GM21529 (cell line): Measurements from ENCODE around the gene SORCS2.

Experiments used
- ATAC-seq: cut with Tn5 transposase; IDR thresholded peaks from one replicate; pipeline ENCODE4 v1.9.1; 2021; ENCODE audit not compliant: unreplicated experiment

Gene SORCS2

DNA sequence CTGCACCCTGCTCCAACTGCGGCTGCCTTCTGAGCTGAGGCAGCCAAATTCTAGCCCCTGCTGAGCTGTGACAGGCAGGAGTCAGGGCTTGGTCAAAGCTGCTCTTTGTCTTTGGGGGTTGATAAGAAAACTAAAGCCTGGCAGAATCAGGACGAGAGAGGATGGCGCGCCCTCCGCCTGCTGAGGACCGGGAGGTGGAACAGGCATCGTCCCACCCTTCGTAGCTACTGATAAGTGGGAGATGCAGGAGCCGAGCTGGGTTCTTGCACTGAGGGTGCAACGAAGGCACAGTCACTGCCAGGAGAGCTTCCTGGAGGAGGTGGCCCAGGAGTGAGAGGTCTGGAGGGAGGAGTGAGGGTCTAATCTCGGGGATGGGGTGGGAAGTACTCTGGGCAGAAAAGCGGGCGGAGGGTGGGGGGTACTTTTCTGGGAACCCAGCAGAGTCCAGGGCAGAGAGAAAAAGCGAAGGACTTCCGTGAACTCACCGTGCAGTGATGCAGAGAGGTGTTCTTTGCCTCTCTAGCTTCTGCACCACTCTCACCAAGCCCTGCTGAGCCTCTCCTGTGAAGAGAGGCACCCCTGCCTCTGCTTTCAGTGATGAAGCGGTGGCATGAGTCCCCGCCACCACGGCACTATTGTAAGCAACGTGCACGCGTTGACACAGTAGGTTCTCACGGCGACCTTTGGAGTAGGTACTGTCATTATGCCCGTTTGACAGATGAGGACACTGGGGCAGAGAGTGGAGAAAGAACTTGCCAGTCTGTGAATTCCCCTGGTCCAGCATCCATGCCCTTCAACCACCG lies 107.8 kb downstream of the SORCS2 start:
- ATAC-seq: no peak

DNA sequence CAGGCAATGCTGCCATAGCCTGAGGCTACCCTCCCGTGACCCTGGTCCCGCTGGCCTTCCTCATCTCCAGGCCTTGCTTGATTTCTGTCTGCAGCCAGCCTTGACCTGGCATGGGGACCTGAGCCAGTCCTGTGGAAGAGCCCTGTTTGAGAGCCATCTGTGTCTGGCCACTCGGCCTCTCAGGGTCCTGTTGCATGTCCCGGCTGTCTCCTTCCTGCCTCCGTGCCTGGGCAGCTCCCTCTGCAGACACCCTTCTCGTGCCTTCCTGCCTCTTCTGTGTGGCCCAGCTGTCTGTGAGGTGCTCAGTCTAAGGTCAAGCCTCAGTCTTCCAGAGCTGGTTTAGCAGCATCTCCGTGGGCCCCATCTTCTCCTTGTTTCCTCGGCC lies 108.4 kb downstream of the SORCS2 start:
- ATAC-seq: no peak

DNA sequence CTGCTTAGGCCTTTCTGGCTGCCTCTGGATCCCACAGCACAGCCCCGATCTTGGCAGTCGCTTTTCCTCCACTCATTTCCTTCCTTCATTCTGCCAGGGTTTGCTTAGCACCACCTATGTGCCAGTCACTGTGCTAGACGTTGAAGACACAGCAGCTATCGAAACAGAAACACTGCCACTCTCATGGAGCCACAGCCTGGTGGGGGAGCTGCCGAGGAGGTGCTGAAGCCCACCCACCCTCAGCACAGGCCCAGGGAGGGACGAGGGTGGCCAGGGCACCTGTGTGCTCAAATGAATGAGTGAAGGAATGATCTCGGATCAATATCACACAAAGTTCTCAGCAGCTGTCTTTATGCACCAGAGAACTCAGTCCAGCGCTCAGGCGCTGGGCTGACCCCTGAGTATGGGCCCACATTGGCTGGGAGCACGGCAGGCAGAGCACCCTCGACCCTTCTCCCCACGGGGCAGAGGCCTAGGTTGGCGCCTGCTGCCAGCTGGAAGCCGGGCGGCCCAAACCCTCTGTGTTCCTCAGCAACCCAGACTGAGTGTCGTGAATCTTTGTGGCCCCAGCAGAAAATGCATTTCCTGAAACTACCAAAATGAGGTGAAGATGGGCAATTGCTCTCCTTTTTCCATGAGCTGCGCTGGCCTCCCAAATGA lies 108.9 kb downstream of the SORCS2 start:
- no peak for ATAC-seq

DNA sequence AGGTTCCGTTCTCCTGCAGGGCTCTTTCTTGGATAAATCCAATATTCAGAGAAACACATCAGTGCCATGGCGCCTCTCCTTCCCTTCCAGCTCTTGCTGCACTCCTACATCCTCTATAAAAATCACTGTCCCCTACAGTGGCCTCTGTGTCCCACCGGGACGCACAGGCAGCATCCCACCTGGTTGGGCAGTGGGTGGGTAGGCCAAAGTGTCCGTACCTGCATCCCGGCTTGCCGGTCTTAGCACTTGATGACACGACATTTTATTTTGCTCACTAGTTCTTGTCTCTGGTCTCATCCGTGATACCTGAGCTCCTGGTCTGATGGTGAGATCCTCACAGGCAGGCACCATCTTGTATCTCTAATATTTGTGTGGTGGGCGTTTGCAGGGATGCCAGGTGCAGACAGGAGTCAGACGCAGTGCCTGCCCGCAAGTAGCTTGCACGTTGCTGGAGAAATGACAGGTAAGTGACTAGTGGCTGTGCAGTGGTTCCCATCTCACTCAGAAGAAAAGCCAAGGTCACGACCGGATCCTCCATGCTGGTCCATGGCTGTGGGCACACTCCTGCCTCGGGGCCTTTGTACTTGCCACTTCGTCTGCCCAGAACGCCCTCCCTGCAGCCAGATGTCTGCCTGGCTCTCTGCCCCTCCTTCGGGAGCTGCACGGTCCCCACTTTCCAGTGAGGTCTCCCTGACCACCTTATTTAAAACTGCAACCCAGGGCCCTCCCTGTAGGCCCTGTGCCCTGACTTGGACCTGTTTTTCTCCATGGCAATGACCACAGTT lies 109.7 kb downstream of the SORCS2 start:
- no peak for ATAC-seq

DNA sequence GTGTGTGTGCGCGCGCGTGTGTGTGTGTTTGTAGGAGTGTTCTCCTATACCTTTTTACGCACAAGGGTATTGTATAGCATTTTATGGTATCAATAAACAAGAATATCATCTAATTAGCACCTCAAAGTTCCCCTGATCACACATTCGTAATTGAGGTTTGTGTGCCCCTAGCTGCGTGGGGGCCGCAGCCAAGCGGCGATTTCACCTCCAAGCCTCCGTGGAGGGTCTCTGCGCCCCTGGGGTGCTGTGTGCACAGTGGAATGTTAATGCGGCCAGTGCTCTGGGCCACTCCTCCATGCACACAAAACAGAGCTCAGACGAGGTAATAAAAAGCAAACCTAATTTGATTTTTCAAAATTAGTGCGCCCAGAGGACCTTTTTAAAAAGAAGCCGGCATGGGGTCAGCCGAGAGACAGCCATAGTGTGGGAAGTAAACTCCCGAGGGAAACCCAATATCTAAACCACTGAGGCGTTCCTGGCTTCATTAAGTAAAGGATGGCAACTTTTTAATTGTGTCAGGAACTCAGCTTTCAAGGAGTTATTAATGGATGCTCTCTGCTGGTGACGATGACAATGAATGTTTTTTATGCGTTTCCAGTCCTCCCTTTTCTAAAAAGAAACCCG lies 110.6 kb downstream of the SORCS2 start:
- no peak for ATAC-seq

DNA sequence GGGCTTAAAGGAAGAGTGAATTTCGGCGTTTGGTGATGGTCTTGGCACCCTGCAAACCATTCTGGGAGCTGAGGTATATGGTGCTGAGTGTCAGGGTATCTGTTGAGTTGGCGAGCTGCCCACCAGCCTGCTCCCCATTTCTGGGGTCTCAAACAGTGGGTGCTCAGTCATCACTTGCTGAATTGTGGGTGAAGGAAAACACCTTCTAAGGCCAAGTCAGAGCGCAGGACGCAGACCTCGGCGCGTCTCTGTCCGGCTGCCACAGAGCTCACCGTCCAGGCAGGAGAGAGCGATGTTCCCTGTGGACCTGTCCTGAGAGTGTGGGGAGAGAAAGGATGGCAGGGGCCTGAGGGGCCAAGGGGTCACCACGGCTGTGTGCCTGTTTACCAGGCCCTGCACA lies 111.2 kb downstream of the SORCS2 start:
- no peak for ATAC-seq

DNA sequence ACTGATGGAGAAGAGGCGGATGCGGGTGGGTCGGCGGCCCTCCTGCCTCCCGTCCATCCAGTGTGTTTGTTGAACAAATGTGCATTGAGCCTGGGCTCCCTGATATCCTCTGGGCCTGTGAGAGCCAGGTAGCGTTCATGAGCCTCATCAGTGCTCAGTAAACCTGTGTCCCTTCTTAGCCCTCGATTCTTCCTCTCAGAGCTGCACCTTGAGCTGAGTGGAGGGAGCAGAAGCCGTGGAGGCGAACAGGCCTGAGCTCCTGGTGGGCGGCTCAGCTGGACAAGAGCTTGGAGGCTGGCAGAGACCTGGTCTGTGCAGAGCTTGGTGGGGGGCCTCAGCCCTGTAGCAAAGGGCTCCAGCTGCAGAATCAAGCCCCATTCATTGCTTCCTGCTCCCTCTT lies 112.1 kb downstream of the SORCS2 start:
- ATAC-seq: no peak

DNA sequence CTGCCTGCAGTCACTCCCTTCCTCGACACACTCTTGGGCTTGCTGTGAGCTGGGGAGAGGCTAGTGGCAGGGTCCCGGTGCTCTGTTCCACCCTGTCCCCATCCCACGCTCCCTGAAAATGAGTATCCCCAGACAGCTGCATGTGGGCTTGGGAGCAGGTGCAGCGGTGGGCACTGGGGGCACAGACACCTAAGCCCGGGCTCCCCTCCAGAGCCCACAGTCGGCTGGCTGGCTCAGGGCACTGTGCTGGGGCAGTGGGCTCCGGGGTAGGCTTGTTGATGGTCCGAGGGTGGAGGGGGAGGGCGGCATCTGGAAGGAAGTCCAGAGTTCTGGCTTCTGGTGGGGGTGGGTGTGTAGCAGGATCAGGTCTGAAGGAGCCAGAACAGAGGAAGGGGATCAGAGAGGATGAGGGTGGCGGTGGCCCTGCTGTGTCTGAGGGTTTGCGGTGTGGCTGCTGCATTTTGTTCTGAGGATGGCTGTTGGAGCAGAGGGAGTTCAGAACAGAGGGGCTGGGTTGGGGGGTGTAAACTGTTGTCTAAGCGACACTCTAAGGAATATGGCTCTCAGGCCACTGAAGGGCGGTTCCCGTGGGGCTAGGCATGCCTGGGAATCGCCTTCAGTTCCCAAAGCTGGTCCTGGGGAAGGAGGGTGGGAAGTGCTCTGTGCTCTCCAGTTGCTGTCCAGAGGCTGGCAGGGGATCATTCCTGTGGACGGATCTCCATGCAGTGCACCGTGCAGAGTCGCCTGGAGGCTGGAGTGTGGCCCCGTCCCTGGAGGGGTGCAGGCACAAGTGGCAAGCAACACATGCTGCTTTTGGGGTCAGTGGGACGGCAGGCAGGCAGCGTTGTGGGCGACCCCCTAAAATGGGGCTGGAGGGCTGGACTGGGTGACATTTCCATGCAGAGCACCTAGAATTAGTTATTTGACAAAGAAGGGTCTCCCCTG lies 114.0 kb downstream of the SORCS2 start:
- no peak for ATAC-seq

DNA sequence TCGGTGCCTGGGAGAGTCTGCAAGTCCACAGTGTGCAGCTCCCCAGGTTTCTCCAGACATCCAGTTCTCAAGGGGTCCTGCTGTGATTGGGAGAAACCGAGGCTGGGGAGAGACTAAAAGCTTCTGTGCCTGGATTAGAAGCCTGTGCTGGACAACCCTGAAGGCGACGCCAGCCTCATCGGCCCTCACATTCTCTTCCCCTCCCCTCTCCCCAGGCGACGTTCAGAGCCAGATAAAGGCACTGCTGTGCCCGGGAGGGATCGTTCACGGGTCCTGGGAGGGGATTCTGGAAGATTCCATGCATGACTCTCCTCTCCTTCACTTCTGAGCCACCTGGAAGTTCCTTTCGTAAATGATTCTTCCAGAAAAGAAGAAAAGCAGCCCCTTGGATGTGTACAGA lies 114.6 kb downstream of the SORCS2 start:
- ATAC-seq: no peak

DNA sequence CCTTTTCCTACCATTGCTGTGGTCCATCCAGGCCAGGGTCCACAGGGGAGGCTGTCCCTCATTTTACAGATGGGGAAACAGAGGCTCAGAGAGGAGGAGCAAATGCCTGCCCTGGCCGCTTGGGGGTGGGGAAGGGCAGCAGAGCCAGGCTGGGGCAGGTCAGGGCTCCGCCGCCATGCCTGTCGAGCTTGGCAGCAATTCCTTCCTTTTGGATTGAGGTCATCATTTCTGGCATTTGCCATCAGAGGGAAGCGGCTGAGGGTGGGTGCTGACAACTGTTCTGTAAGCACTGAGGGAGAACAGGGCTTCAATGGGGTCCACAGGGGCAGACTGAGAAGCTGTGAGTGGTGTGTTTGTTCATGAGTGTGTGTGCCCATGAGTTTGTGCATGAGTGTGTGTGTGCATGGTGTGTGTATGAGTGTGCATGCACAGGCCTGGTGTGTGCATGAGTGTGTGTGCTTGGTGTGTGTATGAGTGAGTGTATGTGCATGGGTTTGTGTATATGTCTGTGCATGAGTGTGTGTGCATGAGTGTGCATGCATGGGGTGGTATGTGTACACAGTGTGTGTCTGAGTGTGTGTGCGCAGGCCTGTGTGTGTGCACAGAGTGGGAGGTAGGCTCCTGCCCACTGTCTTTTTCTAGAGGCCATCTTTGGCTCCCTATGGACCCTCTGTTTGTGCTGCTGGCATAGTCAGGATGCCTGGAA lies 115.2 kb downstream of the SORCS2 start:
- ATAC-seq: no peak

DNA sequence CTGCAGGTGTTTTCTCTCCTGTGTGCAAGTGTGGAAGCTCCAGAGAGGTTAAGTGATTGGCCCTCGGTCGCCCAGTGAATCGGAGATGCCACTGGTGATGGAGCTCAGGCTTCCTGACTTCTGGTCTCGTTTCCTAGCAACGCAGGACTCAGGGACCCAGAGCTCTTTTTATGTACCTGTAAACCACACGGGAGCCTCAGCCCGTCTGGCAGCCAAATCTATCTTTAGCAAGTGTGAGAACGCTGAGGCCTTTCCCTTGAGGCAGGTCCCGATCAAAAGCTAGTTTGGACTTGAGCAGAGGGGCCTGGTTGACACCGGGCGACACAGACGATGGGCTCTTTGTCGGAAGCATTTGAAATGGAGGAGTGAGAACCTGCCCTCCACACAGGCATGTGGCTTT lies 116.8 kb downstream of the SORCS2 start:
- no peak for ATAC-seq

DNA sequence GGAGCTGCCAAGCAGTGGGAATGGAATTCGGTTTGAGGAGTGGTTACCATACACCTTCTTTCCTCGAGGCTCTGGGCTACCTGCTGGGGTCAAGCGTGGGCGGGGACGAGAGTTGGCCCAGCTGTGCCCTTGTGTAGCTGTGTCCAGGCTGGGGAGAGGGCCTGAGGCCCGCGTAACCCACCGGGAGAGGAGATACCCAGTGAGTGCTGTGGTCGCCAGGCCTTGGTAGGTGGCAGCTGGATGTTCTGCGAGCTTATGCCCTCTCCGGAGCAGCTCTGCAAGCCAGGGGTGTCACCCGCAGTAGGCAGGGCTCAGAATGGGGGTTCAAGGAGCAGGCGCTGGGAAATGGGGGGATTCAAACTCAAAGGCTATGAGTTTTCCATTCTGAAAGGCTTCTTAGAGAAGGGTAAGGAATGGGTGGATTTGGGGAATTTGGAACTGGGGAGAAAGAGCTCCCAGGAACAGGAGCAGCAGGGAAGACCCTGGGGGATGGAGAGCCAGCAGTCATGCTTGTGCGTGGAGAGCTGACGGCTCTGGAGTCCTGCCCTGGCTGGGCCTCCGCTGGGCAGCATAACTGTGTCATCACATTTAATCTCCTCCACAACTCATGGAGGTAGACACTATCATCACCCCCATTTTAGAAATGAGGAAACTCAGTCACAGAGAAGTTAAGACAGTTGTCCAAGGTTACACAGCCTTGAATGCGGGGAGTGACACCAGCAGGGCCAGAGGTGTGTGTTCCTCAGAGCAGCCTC lies 117.5 kb downstream of the SORCS2 start:
- ATAC-seq: no peak

DNA sequence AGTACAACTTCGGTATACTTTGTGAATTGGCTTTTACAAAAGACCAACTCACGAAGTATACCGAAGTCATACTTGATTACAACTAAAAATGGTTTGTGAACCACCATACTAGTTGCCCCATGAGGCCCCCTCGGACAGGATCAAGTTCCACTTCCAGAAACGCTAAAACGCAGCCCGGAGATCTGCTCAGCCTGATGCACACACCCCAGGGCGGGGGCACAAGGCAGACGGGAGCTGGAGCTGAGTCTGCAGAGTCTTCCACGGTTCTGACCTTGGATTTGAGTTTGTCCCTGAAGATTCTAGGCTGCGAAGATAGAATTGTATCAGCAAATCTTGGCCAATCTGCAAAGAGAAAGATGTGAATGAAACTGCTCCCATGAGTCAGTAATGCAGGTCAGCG lies 118.1 kb downstream of the SORCS2 start:
- ATAC-seq: no peak

DNA sequence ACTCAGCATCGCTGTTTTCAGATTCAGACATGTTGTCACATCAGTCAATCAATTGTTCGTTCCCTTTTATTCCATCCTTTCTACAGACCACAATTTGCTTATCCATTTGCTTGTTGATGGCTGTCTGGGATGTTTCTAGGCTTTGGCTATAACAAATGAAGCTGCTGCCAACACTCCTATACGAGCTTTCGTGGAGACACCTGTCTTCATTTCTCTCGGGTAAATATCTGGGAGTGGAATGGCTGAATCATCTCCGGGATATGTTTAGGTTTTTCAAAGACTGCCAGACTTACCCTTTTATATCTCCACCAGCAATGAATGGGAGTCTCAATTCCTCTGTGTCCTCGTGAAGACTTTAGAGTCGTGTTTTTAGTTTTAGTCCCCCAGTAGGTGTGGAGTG lies 118.9 kb downstream of the SORCS2 start:
- ATAC-seq: no peak

DNA sequence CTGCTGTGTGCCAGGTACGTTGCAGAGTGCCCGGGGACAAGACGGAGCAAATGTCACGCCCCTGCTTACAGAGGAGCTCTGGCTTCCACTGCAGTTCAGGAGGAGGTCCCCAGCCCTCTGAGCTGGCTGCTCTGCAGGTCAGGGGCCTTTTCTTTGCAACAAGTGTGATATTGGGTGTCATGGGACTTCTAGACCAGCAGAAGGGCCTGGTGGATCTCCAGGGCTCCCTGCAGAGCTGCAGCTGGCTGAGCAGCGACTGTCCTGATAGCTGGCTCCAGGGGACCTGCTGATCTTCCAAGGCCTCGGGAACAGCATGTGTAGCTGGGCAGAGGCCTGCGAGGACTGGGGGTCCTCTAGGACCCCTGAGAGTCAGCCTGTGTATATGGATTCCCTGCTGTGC lies 120.4 kb downstream of the SORCS2 start:
- ATAC-seq: no peak

DNA sequence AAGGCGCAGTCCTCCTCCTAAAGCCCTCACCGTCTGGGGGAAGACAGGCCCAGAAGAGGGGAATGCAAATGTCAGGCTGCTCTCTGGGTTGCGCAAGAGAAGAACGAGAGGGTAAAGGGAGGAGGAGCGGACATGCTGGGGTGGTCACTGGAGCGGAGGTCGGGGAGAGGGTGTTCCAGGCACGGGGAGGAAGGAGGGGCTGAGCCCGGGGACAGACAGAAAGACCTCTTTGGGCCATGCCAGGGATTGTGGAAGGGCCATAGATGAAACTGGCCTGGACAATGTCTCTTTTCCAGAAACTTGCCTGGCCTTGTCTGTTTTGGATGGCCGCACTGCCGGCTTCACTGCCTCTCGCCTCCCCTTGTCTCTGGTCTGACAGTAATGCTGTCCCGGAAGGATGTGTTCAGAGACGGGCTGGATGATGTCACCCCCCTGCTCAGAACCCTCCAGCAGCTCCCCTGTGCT lies 121.0 kb downstream of the SORCS2 start:
- no peak for ATAC-seq

DNA sequence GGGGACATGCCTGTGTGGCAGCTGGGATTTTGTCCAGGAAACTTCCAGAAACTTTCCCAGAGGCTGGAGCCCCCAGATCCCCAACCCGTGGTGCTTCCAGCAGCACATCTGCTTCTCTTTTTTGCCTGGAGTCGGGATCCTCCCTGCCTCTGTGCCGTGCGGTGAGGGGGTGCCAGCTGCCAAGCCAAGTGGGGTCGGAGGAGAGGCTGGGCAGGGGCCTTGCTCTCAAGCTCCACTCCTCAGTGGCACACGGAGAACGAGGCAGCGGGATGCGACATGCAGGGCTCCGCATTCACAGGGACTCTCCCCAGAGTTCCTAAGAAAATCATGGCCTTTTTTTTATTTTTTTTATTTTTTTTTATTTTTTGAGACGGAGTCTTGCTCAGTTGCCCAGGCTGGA lies 121.7 kb downstream of the SORCS2 start:
- no peak for ATAC-seq

DNA sequence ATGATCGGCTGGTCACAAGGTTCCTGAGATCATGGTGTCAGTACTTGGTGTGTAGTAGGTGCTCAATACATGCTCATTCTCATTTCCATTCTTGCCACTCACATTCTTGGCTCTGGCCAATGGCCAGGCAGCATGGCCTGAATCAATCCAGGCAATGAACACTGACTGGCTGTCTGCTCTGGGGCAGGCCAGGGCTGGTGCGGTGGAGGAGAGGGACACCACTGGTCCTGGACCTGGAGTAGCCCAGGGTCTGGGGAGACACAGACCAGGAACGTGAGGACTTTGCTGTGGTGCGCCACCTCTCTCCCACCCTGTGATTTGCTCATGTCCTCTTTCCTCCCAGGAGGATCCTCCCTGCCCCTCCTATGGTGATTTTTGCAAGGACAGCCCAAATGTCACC lies 122.9 kb downstream of the SORCS2 start:
- no peak for ATAC-seq

DNA sequence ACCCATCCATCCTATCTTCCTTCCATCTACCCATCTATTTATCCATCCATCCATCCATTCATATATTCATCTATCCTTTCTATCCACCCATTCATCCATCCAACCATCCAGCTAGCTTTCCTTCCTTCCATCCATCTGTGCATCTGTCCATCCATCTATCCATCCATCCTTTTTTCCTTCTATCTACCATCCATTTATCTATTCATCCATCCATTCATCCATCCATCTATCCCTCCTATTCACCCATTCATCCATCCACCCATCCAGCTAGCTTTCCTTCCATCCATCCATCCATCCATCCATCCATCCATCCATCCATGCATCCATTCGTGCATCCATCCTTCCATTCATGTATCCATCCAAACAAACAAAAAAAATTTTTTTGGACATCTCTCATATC lies 123.6 kb downstream of the SORCS2 start:
- ATAC-seq: no peak
